HepG2 (cell line): ENCODE results near the gene TPRA1. TPM values are rescaled to one million over a fixed set of nuclear protein-coding genes. Genes with fewer than 3 reads are reported as not detected.

Experiments
- ATAC-seq: fragments of 200-7000 bp; cut with Tn5 transposase; 3 replicates; pipeline ENCODE4 v1.9.1; 2020; ENCODE audit warnings: mild to moderate bottlenecking, moderate library complexity
- BruUV-seq: library from RNA; stranded (reverse); fragments of 400-500 nt; replicated peaks from 2 replicates; lab custom pipeline; 2021; lab: Mats Ljungman, UMichigan
- CTCF ChIA-PET: fragments of 300-600 bp; formaldehyde crosslinking; extraction: SDS; loops from one replicate; lab custom pipeline; 2021; ENCODE audit warnings: low total read pairs, inconsistent platforms, low intra/inter-chr PET ratio; lab: Yijun Ruan, JAX
- POLR2A ChIA-PET: fragments of 350-600 bp; sonication (Branson Sonifier 250); formaldehyde crosslinking; loops from one replicate; lab custom pipeline; 2020; ENCODE audit warnings: antibody characterized with exemption, inconsistent platforms; lab: Yijun Ruan, JAX
- DNase-seq: peaks from one replicate; pipeline ENCODE4 v3.0.0-alpha.2; 2015; ENCODE audit warnings: low spot score
- FAIRE-seq: peaks from 3 replicates; lab custom pipeline; 2011; peaks lifted over from hg19 to GRCh38; lab: Jason Lieb, UNC
- H2AFZ ChIP-seq: one replicate; pipeline ENCODE4 v1.6.1; 2011; ENCODE audit warnings: low read length, inconsistent platforms
- H3K27ac ChIP-seq: fragments of 300-600 bp; 3 replicates; pipeline ENCODE4 v1.8.0; 2011; ENCODE audit warnings: mixed run types, mild to moderate bottlenecking, mixed read lengths, low read length, inconsistent platforms; ENCODE audit not compliant: insufficient read depth; ENCODE audit errors: extremely low read length
- H3K27me3 ChIP-seq, 2 experiments: fragments of 200-600 bp in 1 of 2; 2 replicates in 1 of 2; 3 replicates in 1 of 2; pipeline versions ENCODE4 v1.6.0 to v1.8.0; 2011; ENCODE audit warnings: low read length in 2 of 2, mild to moderate bottlenecking in 2 of 2, moderate library complexity in 2 of 2, inconsistent platforms in 1 of 2; ENCODE audit not compliant: insufficient read depth in 2 of 2, control insufficient read depth in 1 of 2
- H3K36me3 ChIP-seq, 2 experiments: fragments of 200-600 bp in 1 of 2; replicated peaks in 1 of 2; 2 replicates in 1 of 2; 3 replicates in 1 of 2; pipeline versions ENCODE4 v1.5.1 to v1.8.0; 2011; ENCODE audit warnings: low read length in 2 of 2, inconsistent platforms in 1 of 2; ENCODE audit not compliant: insufficient read depth in 2 of 2, control insufficient read depth in 1 of 2
- H3K4me1 ChIP-seq: 2 replicates; pipeline ENCODE4 v1.5.1; 2012; ENCODE audit warnings: low read length, inconsistent platforms; ENCODE audit not compliant: insufficient read depth
- H3K4me2 ChIP-seq: 2 replicates; pipeline ENCODE4 v1.6.0; 2011; ENCODE audit warnings: low read depth, low read length, inconsistent platforms
- H3K4me3 ChIP-seq, 3 experiments: fragments of 200-600 bp in 1 of 3; sonication (generic), shearing (Covaris generic) in 1 of 3; replicated peaks in 1 of 3; 2 replicates each; pipeline ENCODE4 v1.5.1; 2011 to 2016; ENCODE audit warnings: low read length in 3 of 3, inconsistent platforms in 2 of 3, low read depth in 2 of 3, mild to moderate bottlenecking in 2 of 3, control low read depth in 1 of 3, mixed read lengths in 1 of 3; ENCODE audit not compliant: insufficient read depth in 1 of 3
- H3K79me2 ChIP-seq: one replicate; pipeline ENCODE4 v1.6.1; 2011; ENCODE audit warnings: low read length, inconsistent platforms; ENCODE audit not compliant: insufficient read depth
- H3K9ac ChIP-seq: 2 replicates; pipeline ENCODE4 v1.6.0; 2011; ENCODE audit warnings: mild to moderate bottlenecking, low read depth, low read length, inconsistent platforms; ENCODE audit not compliant: insufficient read depth
- H3K9me3 ChIP-seq: 2 replicates; pipeline ENCODE4 v1.5.1; 2012; ENCODE audit warnings: mild to moderate bottlenecking, low read length
- H4K20me1 ChIP-seq: 2 replicates; pipeline ENCODE4 v1.6.0; 2011; ENCODE audit warnings: inconsistent platforms, mild to moderate bottlenecking, low read length, moderate library complexity; ENCODE audit not compliant: insufficient read depth
- GZF1 ChIP-seq: sonication (generic); formaldehyde crosslinking; IDR thresholded peaks from 2 replicates; pipeline ENCODE4 v1.5.1; 2020; ENCODE audit warnings: mild to moderate bottlenecking, missing genetic modification reagents
- MIER3 ChIP-seq: IDR thresholded peaks from 2 replicates; pipeline ENCODE4 v1.6.1; 2016; ENCODE audit warnings: missing compliant biosample characterization, borderline replicate concordance
- MTA3 ChIP-seq: sonication (generic); formaldehyde crosslinking; IDR thresholded peaks from 2 replicates; pipeline ENCODE4 v1.4.0; 2020; ENCODE audit warnings: missing genetic modification reagents
- PAXIP1 ChIP-seq: sonication (generic); formaldehyde crosslinking; conservative IDR thresholded peaks from 2 replicates; pipeline ENCODE4 v1.4.0; 2020; ENCODE audit warnings: mild to moderate bottlenecking, missing genetic modification reagents, moderate library complexity
- PRPF4 ChIP-seq: fragments of 200-400 bp; formaldehyde crosslinking; IDR thresholded peaks from 2 replicates; pipeline ENCODE4 v1.6.1; 2016; ENCODE audit warnings: low read length, low read depth; ENCODE audit not compliant: poor library complexity, severe bottlenecking
- SIN3B ChIP-seq: fragments of 150-350 bp; IDR thresholded peaks from 2 replicates; pipeline ENCODE4 v1.6.1; 2014; ENCODE audit warnings: low read length
- STAT5B ChIP-seq: sonication (generic); formaldehyde crosslinking; IDR thresholded peaks from 2 replicates; pipeline ENCODE4 v1.4.0; 2020; ENCODE audit warnings: missing genetic modification reagents
- U2AF2 ChIP-seq: fragments of 200-400 bp; formaldehyde crosslinking; IDR thresholded peaks from 2 replicates; pipeline ENCODE4 v1.6.1; 2017; ENCODE audit warnings: low read depth, mild to moderate bottlenecking, low read length
- XRCC5 ChIP-seq: fragments of 200-400 bp; formaldehyde crosslinking; optimal IDR thresholded peaks from 2 replicates; pipeline ENCODE3; 2017; ENCODE audit warnings: mild to moderate bottlenecking, low read length
- ZBTB21 ChIP-seq: sonication (generic); formaldehyde crosslinking; IDR thresholded peaks from 2 replicates; pipeline ENCODE4 v1.4.0; 2020; ENCODE audit warnings: missing genetic modification reagents
- ZNF362 ChIP-seq: sonication (generic); formaldehyde crosslinking; IDR thresholded peaks from 2 replicates; pipeline ENCODE4 v1.4.0; 2020; ENCODE audit warnings: missing genetic modification reagents, mild to moderate bottlenecking, borderline replicate concordance
- WGBS: methylation state at CpG from one replicate; pipeline ENCODE4 v1.1.6; 2017; ENCODE audit warnings: low lambda C conversion rate; 5-methylcytosine and 5-hydroxymethylcytosine counted together
- in situ Hi-C: cut with HindIII; loops from 2 replicates; pipeline ENCODE4 v1.10.0; 2017; ENCODE audit warnings: low pct_unique_long_range_greater_than_20kb; ENCODE audit not compliant: extremely low pct_ligation_motif_present
- intact Hi-C: fragments of 100-400 bp; cut with micrococcal nuclease; formaldehyde crosslinking; loops from one replicate; pipeline ENCODE4 v1.10.0; 2022; ENCODE audit not compliant: unreplicated experiment
- polyA plus RNA-seq, 8 experiments: library from polyadenylated mRNA; depleted of rRNA in 3 of 8; stranded (reverse) in 7 of 8; unstranded in 1 of 8; fragments of >200 nt; fragmentation: Illumina TruSeq in 4 of 8; extraction: Trizol in 4 of 8; gene quantifications; 2 replicates each; pipeline versions ENCODE4 v1.2.1 to v1.2.3, GENCODE V29; 2011 to 2016; ENCODE audit warnings: low read depth in 4 of 8, missing spikeins in 1 of 8, mixed read lengths in 1 of 8; ENCODE audit not compliant: insufficient read depth in 1 of 8
- total RNA-seq, 5 experiments: library from RNA; depleted of rRNA; stranded (reverse); fragments of >200 nt; fragmentation: Illumina TruSeq; extraction: Trizol; gene quantifications; 2 replicates each; pipeline ENCODE4 v1.2.3, GENCODE V29; 2016; ENCODE audit warnings: low read depth in 1 of 5
- TF ChIP-seq, protein P1 (sequence below): sonication (generic); formaldehyde crosslinking; IDR thresholded peaks from 2 replicates; pipeline ENCODE4 v1.9.0; 2021; ENCODE audit warnings: missing genetic modification reagents, borderline replicate concordance
- TF ChIP-seq, protein P2 (sequence below): conservative IDR thresholded peaks from 2 replicates; pipeline ENCODE4 v1.6.1; 2018; ENCODE audit warnings: missing genetic modification reagents

Gene TPRA1
- total and polyA plus RNA-seq, 2 of the 13 experiments (the other 11 are each of a cell fraction or from before 2014, with no cell fraction given), result 25.4 to 25.8 TPM

GRCh38 chr3:127585163-127585812 is 5.2 kb downstream of the TPRA1 start:
- WGBS, result 92% methylated on average over 4 of the region's 4 CpGs
- ATAC-seq, result no peak
- TF ChIP-seq SIN3B (no peak), XRCC5 (no peak), GZF1 (CRISPR knock-in tag) (no peak), U2AF2 (no peak), PRPF4 (no peak), ZBTB21 (CRISPR knock-in tag) (no peak), STAT5B (CRISPR knock-in tag) (no peak), ZNF362 (CRISPR knock-in tag) (no peak), MTA3 (CRISPR knock-in tag) (no peak), MIER3 (CRISPR knock-in tag) (no peak), PAXIP1 (CRISPR knock-in tag) (no peak)
- TF ChIP-seq, protein P1, sequence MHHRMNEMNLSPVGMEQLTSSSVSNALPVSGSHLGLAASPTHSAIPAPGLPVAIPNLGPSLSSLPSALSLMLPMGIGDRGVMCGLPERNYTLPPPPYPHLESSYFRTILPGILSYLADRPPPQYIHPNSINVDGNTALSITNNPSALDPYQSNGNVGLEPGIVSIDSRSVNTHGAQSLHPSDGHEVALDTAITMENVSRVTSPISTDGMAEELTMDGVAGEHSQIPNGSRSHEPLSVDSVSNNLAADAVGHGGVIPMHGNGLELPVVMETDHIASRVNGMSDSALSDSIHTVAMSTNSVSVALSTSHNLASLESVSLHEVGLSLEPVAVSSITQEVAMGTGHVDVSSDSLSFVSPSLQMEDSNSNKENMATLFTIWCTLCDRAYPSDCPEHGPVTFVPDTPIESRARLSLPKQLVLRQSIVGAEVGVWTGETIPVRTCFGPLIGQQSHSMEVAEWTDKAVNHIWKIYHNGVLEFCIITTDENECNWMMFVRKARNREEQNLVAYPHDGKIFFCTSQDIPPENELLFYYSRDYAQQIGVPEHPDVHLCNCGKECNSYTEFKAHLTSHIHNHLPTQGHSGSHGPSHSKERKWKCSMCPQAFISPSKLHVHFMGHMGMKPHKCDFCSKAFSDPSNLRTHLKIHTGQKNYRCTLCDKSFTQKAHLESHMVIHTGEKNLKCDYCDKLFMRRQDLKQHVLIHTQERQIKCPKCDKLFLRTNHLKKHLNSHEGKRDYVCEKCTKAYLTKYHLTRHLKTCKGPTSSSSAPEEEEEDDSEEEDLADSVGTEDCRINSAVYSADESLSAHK (CRISPR knock-in tag), result no peak
- TF ChIP-seq, protein P2, sequence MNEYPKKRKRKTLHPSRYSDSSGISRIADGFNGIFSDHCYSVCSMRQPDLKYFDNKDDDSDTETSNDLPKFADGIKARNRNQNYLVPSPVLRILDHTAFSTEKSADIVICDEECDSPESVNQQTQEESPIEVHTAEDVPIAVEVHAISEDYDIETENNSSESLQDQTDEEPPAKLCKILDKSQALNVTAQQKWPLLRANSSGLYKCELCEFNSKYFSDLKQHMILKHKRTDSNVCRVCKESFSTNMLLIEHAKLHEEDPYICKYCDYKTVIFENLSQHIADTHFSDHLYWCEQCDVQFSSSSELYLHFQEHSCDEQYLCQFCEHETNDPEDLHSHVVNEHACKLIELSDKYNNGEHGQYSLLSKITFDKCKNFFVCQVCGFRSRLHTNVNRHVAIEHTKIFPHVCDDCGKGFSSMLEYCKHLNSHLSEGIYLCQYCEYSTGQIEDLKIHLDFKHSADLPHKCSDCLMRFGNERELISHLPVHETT (CRISPR knock-in tag), result no peak

More at GRCh38 chr3:127585163-127585812, 5.2 kb downstream of the TPRA1 start:
- Histone ChIP-seq H3K4me2 (no peak overlapping the region), H3K36me3 (0 out of 5 replicates have a peak, but pooled peaks cover 0 to 12% of the 10 kb centered on the region in 2 experiments), H3K27ac (no peak overlapping the region), H3K27me3 (no peaks in the 10 kb centered on the region; a peak in 1 of 5 replicates), H4K20me1 (peaks cover 18% of the 10 kb centered on the region; the same call in 1 of the 2 replicates), H3K4me1 (peaks cover 23% of the 10 kb centered on the region), H3K4me3 (no peak overlapping the region), H3K79me2 (peaks cover 27% of the 10 kb centered on the region), H3K9me3 (no peaks in the 10 kb centered on the region), H2AFZ (no peak overlapping the region), H3K9ac (no peak overlapping the region)
- intact Hi-C loops (no loop called here), in situ Hi-C loops (no loop called here)
- no TSS peak for BruUV-seq
- ChIA-PET POLR2A (no interaction called here), CTCF (no interaction called here)
- FAIRE-seq, result no peak
- no peak for DNase-seq
